Peyer's patch (tissue), 4 donors: ENCODE measurements around the gene EPB41L3.

Source experiments
- POLR2A ChIP-seq, 2 donors: fragments of 450-650 bp; IDR thresholded peaks; one replicate each; pipeline ENCODE4 v1.5.1; 2017; ENCODE audit warnings: antibody characterized with exemption in 2 of 2, mild to moderate bottlenecking in 2 of 2, moderate library complexity in 2 of 2
- TF ChIP-seq, protein P1 (sequence below), 6 experiments: fragments of 450-650 bp in 4 of 6; fragments of 200-600 bp in 2 of 6; sonication (generic) in 1 of 6; IDR thresholded peaks; one replicate each; pipeline ENCODE4 v1.5.1; 2017 to 2019; ENCODE audit warnings: antibody characterized with exemption in 6 of 6, mild to moderate bottlenecking in 3 of 6, moderate library complexity in 1 of 6

DNA sequence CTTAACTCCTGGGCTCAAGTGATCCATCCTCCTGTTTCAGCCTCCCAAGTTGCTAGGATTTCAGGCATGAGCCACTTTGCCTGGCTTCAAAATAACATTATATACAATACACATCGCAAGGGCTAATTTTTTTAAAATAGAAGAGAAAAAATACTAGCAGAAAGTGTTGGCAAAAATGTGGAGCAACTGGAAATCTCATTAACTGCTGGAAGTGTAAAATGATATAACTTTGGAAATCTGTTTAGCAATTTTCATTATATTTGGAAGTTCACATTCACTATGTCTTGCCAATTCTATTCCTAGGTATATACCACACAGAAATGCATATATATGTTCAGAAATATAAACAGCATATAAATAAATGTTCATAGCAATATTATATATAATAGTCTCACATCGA lies 193.2 kb downstream of the EPB41L3 start:
- TF ChIP-seq, protein P1, sequence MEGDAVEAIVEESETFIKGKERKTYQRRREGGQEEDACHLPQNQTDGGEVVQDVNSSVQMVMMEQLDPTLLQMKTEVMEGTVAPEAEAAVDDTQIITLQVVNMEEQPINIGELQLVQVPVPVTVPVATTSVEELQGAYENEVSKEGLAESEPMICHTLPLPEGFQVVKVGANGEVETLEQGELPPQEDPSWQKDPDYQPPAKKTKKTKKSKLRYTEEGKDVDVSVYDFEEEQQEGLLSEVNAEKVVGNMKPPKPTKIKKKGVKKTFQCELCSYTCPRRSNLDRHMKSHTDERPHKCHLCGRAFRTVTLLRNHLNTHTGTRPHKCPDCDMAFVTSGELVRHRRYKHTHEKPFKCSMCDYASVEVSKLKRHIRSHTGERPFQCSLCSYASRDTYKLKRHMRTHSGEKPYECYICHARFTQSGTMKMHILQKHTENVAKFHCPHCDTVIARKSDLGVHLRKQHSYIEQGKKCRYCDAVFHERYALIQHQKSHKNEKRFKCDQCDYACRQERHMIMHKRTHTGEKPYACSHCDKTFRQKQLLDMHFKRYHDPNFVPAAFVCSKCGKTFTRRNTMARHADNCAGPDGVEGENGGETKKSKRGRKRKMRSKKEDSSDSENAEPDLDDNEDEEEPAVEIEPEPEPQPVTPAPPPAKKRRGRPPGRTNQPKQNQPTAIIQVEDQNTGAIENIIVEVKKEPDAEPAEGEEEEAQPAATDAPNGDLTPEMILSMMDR (IDR thresholded peaks at IDR 0.05): no peak
- TF ChIP-seq POLR2A (IDR thresholded peaks at IDR 0.05): no peak
